Measurements from ENCODE around the gene GTF3C5. TPM values are rescaled to one million over a fixed set of nuclear protein-coding genes. Genes with fewer than 3 reads are reported as not detected.
A peak's percentile ranks its signal among the peaks of the same experiment; 100 is the strongest.

GTF3C5 gene
- total and polyA plus RNA-seq, 4 donors, result 17.8 to 91.6 (median 39.2) TPM

GRCh38 chr9:133051966-133052539, 21.3 kb downstream of the GTF3C5 start:
- H3K4me1 ChIP-seq (ENCODE audit: control insufficient read depth in 1 of 2, insufficient read depth in 2 of 2, low read length in 2 of 2), result no peaks in the 10 kb centered on the region
- WGBS, 2 donors, result 91 to 93% methylated on average over 9 of the region's 9 CpGs
- H3K27me3 ChIP-seq (ENCODE audit: control insufficient read depth in 1 of 2, insufficient read depth in 2 of 2, low read length in 1 of 2), result no peaks in the 10 kb centered on the region
- DNase-seq (peak in 1 of 2 donors; percentile 42), ATAC-seq (ENCODE audit: low FRiP score) (no peak)
- H3K9me3 ChIP-seq (ENCODE audit: control insufficient read depth, low read length), result no peaks in the 10 kb centered on the region
- H3K27ac ChIP-seq (ENCODE audit: low read depth in 1 of 2, low read length in 2 of 2), result no peak overlapping the region
- H3K4me3 ChIP-seq (ENCODE audit: low read length in 2 of 2), result no peak overlapping the region
- intact Hi-C loops (cut with DNase I), result no loop called here
- H3K36me3 ChIP-seq (ENCODE audit: control insufficient read depth in 1 of 2, insufficient read depth in 2 of 2, low read length in 1 of 2), result peaks cover 0 to 5% of the 10 kb centered on the region in 2 donors

GRCh38 chr9:133054194-133054890, 23.5 kb downstream of the GTF3C5 start:
- Histone ChIP-seq H3K4me3 (ENCODE audit: low read length in 2 of 2) (no peak overlapping the region), H3K4me1 (ENCODE audit: control insufficient read depth in 1 of 2, insufficient read depth in 2 of 2, low read length in 2 of 2) (no peaks in the 10 kb centered on the region), H3K27ac (ENCODE audit: low read depth in 1 of 2, low read length in 2 of 2) (no peak overlapping the region), H3K27me3 (ENCODE audit: control insufficient read depth in 1 of 2, insufficient read depth in 2 of 2, low read length in 1 of 2) (no peaks in the 10 kb centered on the region), H3K36me3 (ENCODE audit: control insufficient read depth in 1 of 2, insufficient read depth in 2 of 2, low read length in 1 of 2) (peaks cover 0 to 1% of the 10 kb centered on the region in 2 donors), H3K9me3 (ENCODE audit: control insufficient read depth, low read length) (no peaks in the 10 kb centered on the region)
- intact Hi-C loops (cut with DNase I), result no loop called here
- DNase-seq (peak in 1 of 2 donors; percentile 74), ATAC-seq (ENCODE audit: low FRiP score) (no peak)
- WGBS, 2 donors, result 74 to 78% methylated on average over 24 of the region's 24 CpGs

- H3K27ac ChIP-seq (ENCODE audit: low read depth in 1 of 2, low read length in 2 of 2), result no peak overlapping the region
- no peaks in the 10 kb centered on the region for H3K9me3 ChIP-seq (ENCODE audit: control insufficient read depth, low read length)
- no peak for ATAC-seq (ENCODE audit: low FRiP score)
- peaks cover 0 to 1% of the 10 kb centered on the region in 2 donors for H3K36me3 ChIP-seq (ENCODE audit: control insufficient read depth in 1 of 2, insufficient read depth in 2 of 2, low read length in 1 of 2)
- 21 to 37% methylated on average over 16 of the region's 16 CpGs for WGBS, 2 donors
- DNase-seq, result peak in 1 of 2 donors; percentile 75
- H3K4me3 ChIP-seq (ENCODE audit: low read length in 2 of 2), result no peak overlapping the region
- H3K27me3 ChIP-seq (ENCODE audit: control insufficient read depth in 1 of 2, insufficient read depth in 2 of 2, low read length in 1 of 2), result no peaks in the 10 kb centered on the region
- intact Hi-C loops (cut with DNase I), result no loop called here
- H3K4me1 ChIP-seq (ENCODE audit: control insufficient read depth in 1 of 2, insufficient read depth in 2 of 2, low read length in 2 of 2), result no peaks in the 10 kb centered on the region
These were observed 24.2 kb downstream of the GTF3C5 start for GRCh38 chr9:133054966-133055365.

- intact Hi-C loops (cut with DNase I), result no loop called here
- no peak overlapping the region for H3K4me3 ChIP-seq (ENCODE audit: low read length in 2 of 2)
- no peaks in the 10 kb centered on the region for H3K36me3 ChIP-seq (ENCODE audit: control insufficient read depth in 1 of 2, insufficient read depth in 2 of 2, low read length in 1 of 2)
- WGBS, 2 donors, result 92 to 94% methylated on average over 17 of the region's 17 CpGs
- no peaks in the 10 kb centered on the region for H3K27me3 ChIP-seq (ENCODE audit: control insufficient read depth in 1 of 2, insufficient read depth in 2 of 2, low read length in 1 of 2)
- no peak overlapping the region for H3K27ac ChIP-seq (ENCODE audit: low read depth in 1 of 2, low read length in 2 of 2)
- no peaks in the 10 kb centered on the region for H3K9me3 ChIP-seq (ENCODE audit: control insufficient read depth, low read length)
- DNase-seq (peak in 1 of 2 donors; percentile 57), ATAC-seq (ENCODE audit: low FRiP score) (no peak)
- H3K4me1 ChIP-seq (ENCODE audit: control insufficient read depth in 1 of 2, insufficient read depth in 2 of 2, low read length in 2 of 2), result no peaks in the 10 kb centered on the region
These were observed 25.1 kb downstream of the GTF3C5 start for GRCh38 chr9:133055788-133056420.

- Histone ChIP-seq H3K4me1 (ENCODE audit: control insufficient read depth in 1 of 2, insufficient read depth in 2 of 2, low read length in 2 of 2) (no peaks in the 10 kb centered on the region), H3K9me3 (ENCODE audit: control insufficient read depth, low read length) (no peaks in the 10 kb centered on the region), H3K4me3 (ENCODE audit: low read length in 2 of 2) (no peak overlapping the region), H3K27ac (ENCODE audit: low read depth in 1 of 2, low read length in 2 of 2) (no peak overlapping the region), H3K36me3 (ENCODE audit: control insufficient read depth in 1 of 2, insufficient read depth in 2 of 2, low read length in 1 of 2) (no peaks in the 10 kb centered on the region), H3K27me3 (ENCODE audit: control insufficient read depth in 1 of 2, insufficient read depth in 2 of 2, low read length in 1 of 2) (no peaks in the 10 kb centered on the region)
- intact Hi-C loops (cut with DNase I), result no loop called here
- DNase-seq (peak in 1 of 2 donors; percentile 43), ATAC-seq (ENCODE audit: low FRiP score) (no peak)
- 92 to 93% methylated on average over 13 of the region's 13 CpGs for WGBS, 2 donors
These were observed 25.7 kb downstream of the GTF3C5 start for GRCh38 chr9:133056533-133056932.

GRCh38 chr9:133057006-133057405, 26.2 kb downstream of the GTF3C5 start:
- no peaks in the 10 kb centered on the region for H3K9me3 ChIP-seq (ENCODE audit: control insufficient read depth, low read length)
- H3K27ac ChIP-seq (ENCODE audit: low read depth in 1 of 2, low read length in 2 of 2), result no peak overlapping the region
- peak in 1 of 2 donors; percentile 60 for DNase-seq
- 84 to 93% methylated on average over 7 to 8 of the region's 8 CpGs for WGBS, 2 donors
- no peaks in the 10 kb centered on the region for H3K36me3 ChIP-seq (ENCODE audit: control insufficient read depth in 1 of 2, insufficient read depth in 2 of 2, low read length in 1 of 2)
- H3K4me1 ChIP-seq (ENCODE audit: control insufficient read depth in 1 of 2, insufficient read depth in 2 of 2, low read length in 2 of 2), result no peaks in the 10 kb centered on the region
- no peak for ATAC-seq (ENCODE audit: low FRiP score)
- intact Hi-C loops (cut with DNase I), result no loop called here
- no peak overlapping the region for H3K4me3 ChIP-seq (ENCODE audit: low read length in 2 of 2)
- no peaks in the 10 kb centered on the region for H3K27me3 ChIP-seq (ENCODE audit: control insufficient read depth in 1 of 2, insufficient read depth in 2 of 2, low read length in 1 of 2)

GRCh38 chr9:133057553-133057952, 26.8 kb downstream of the GTF3C5 start:
- DNase-seq (peak in 1 of 2 donors; percentile 44), ATAC-seq (ENCODE audit: low FRiP score) (no peak)
- H3K9me3 ChIP-seq (ENCODE audit: control insufficient read depth, low read length), result no peaks in the 10 kb centered on the region
- no peaks in the 10 kb centered on the region for H3K4me1 ChIP-seq (ENCODE audit: control insufficient read depth in 1 of 2, insufficient read depth in 2 of 2, low read length in 2 of 2)
- WGBS, 2 donors, result 91 to 92% methylated on average over 12 of the region's 12 CpGs
- no peak overlapping the region for H3K4me3 ChIP-seq (ENCODE audit: low read length in 2 of 2)
- intact Hi-C loops (cut with DNase I), result no loop called here
- no peaks in the 10 kb centered on the region for H3K27me3 ChIP-seq (ENCODE audit: control insufficient read depth in 1 of 2, insufficient read depth in 2 of 2, low read length in 1 of 2)
- H3K36me3 ChIP-seq (ENCODE audit: control insufficient read depth in 1 of 2, insufficient read depth in 2 of 2, low read length in 1 of 2), result no peaks in the 10 kb centered on the region
- no peak overlapping the region for H3K27ac ChIP-seq (ENCODE audit: low read depth in 1 of 2, low read length in 2 of 2)

- H3K27ac ChIP-seq (ENCODE audit: low read depth in 1 of 2, low read length in 2 of 2), result no peak overlapping the region
- H3K27me3 ChIP-seq (ENCODE audit: control insufficient read depth in 1 of 2, insufficient read depth in 2 of 2, low read length in 1 of 2), result no peaks in the 10 kb centered on the region
- no peaks in the 10 kb centered on the region for H3K36me3 ChIP-seq (ENCODE audit: control insufficient read depth in 1 of 2, insufficient read depth in 2 of 2, low read length in 1 of 2)
- intact Hi-C loops (cut with DNase I), result no loop called here
- H3K9me3 ChIP-seq (ENCODE audit: control insufficient read depth, low read length), result no peaks in the 10 kb centered on the region
- ATAC-seq (ENCODE audit: low FRiP score) (no peak), DNase-seq (peak in 1 of 2 donors; percentile 69)
- H3K4me1 ChIP-seq (ENCODE audit: control insufficient read depth in 1 of 2, insufficient read depth in 2 of 2, low read length in 2 of 2), result no peaks in the 10 kb centered on the region
- no peak overlapping the region for H3K4me3 ChIP-seq (ENCODE audit: low read length in 2 of 2)
- 71 to 86% methylated on average over 7 of the region's 7 CpGs for WGBS, 2 donors
These were observed 27.3 kb downstream of the GTF3C5 start for GRCh38 chr9:133058071-133058470.
